Neuronal stem cell (in vitro differentiated cells): ENCODE data around the gene A4GALT.

ENCODE experiments used
- DNase-seq: peaks from one replicate; pipeline ENCODE4 v3.0.0-alpha.2; 2013; ENCODE audit warnings: low spot score
- H2AFZ ChIP-seq: one replicate; pipeline ENCODE4 v1.6.1; 2013; ENCODE audit warnings: mild to moderate bottlenecking, low read length, inconsistent platforms
- H2AK5ac ChIP-seq: 2 replicates; pipeline ENCODE4 v1.6.1; 2013; ENCODE audit warnings: low read depth, mild to moderate bottlenecking, inconsistent platforms, low read length, moderate library complexity, mixed read lengths
- H2BK120ac ChIP-seq: 2 replicates; pipeline ENCODE4 v1.6.1; 2013; ENCODE audit warnings: low read depth, mild to moderate bottlenecking, inconsistent platforms, low read length, moderate library complexity, mixed read lengths
- H2BK12ac ChIP-seq: one replicate; pipeline ENCODE4 v1.6.1; 2013; ENCODE audit warnings: low read length, inconsistent platforms
- H2BK15ac ChIP-seq: 2 replicates; pipeline ENCODE4 v1.6.1; 2013; ENCODE audit warnings: mild to moderate bottlenecking, low read length, inconsistent platforms, mixed read lengths
- H2BK5ac ChIP-seq: one replicate; pipeline ENCODE4 v1.6.1; 2013; ENCODE audit warnings: inconsistent platforms, mild to moderate bottlenecking, low read length, moderate library complexity
- H3K14ac ChIP-seq: one replicate; pipeline ENCODE4 v1.6.1; 2013; ENCODE audit warnings: low read length, inconsistent platforms
- H3K18ac ChIP-seq: 2 replicates; pipeline ENCODE4 v1.6.1; 2013; ENCODE audit warnings: low read length, inconsistent platforms
- H3K23ac ChIP-seq: 2 replicates; pipeline ENCODE4 v1.6.1; 2013; ENCODE audit warnings: low read depth, mild to moderate bottlenecking, mixed read lengths, low read length, inconsistent platforms; ENCODE audit not compliant: poor library complexity
- H3K27ac ChIP-seq: replicated peaks from 3 replicates; pipeline ENCODE4 v1.5.1; 2013; ENCODE audit warnings: low read length, inconsistent platforms
- H3K27me3 ChIP-seq, 3 experiments: 2 replicates each; pipeline ENCODE4 v1.6.1; 2013; ENCODE audit warnings: low read length in 3 of 3, mild to moderate bottlenecking in 2 of 3, inconsistent platforms in 1 of 3, low read depth in 1 of 3, mixed read lengths in 1 of 3, moderate library complexity in 1 of 3; ENCODE audit not compliant: control insufficient read depth in 3 of 3, insufficient read depth in 3 of 3
- H3K36me3 ChIP-seq, 2 donors: replicated peaks in 1 of 2; 2 replicates each; pipeline ENCODE4 v1.6.1; 2013; ENCODE audit warnings: low read length in 2 of 2; ENCODE audit not compliant: control insufficient read depth in 2 of 2, insufficient read depth in 2 of 2
- H3K4ac ChIP-seq: 2 replicates; pipeline ENCODE4 v1.6.1; 2013; ENCODE audit warnings: inconsistent platforms, mild to moderate bottlenecking, low read length, moderate library complexity
- H3K4me1 ChIP-seq, 2 donors: 1 replicate in 1 of 2; 2 replicates in 1 of 2; pipeline ENCODE4 v1.6.1; 2013; ENCODE audit warnings: low read length in 2 of 2, low read depth in 1 of 2; ENCODE audit not compliant: control insufficient read depth in 2 of 2, insufficient read depth in 1 of 2
- H3K4me2 ChIP-seq: one replicate; pipeline ENCODE4 v1.6.1; 2013; ENCODE audit warnings: mild to moderate bottlenecking, low read length, inconsistent platforms; ENCODE audit not compliant: insufficient read depth, poor library complexity, severe bottlenecking
- H3K4me3 ChIP-seq, 2 donors: 2 replicates each; pipeline ENCODE4 v1.5.1; 2013; ENCODE audit warnings: low read length in 2 of 2, mild to moderate bottlenecking in 2 of 2, inconsistent platforms in 1 of 2, moderate library complexity in 1 of 2
- H3K79me1 ChIP-seq: one replicate; pipeline ENCODE4 v1.6.1; 2013; ENCODE audit warnings: low read depth, mild to moderate bottlenecking, inconsistent platforms, low read length, moderate library complexity
- H3K9ac ChIP-seq: one replicate; pipeline ENCODE4 v1.6.1; 2013; ENCODE audit warnings: mild to moderate bottlenecking, low read depth, low read length, inconsistent platforms; ENCODE audit not compliant: poor library complexity
- H3K9me3 ChIP-seq, 2 donors: replicated peaks in 1 of 2; 2 replicates each; pipeline versions ENCODE3 to v1.6.1; 2013; ENCODE audit warnings: low read length in 2 of 2, mild to moderate bottlenecking in 2 of 2, inconsistent platforms in 1 of 2, low read depth in 1 of 2, mixed read lengths in 1 of 2, moderate library complexity in 1 of 2; ENCODE audit not compliant: control insufficient read depth in 2 of 2, insufficient read depth in 1 of 2
- H4K8ac ChIP-seq: one replicate; pipeline ENCODE4 v1.6.1; 2013; ENCODE audit warnings: low read depth, mild to moderate bottlenecking, inconsistent platforms, low read length, moderate library complexity
- H4K91ac ChIP-seq: one replicate; pipeline ENCODE4 v1.6.1; 2013; ENCODE audit warnings: low read length, low read depth, mild to moderate bottlenecking, inconsistent platforms; ENCODE audit not compliant: poor library complexity
- WGBS, 2 donors: extraction: QIAGEN DNeasy Blood & Tissue Kit; methylation state at CpG; one replicate each; pipeline ENCODE4 v1.1.7; 2013; ENCODE audit warnings: missing lambda C conversion rate in 2 of 2, mixed read lengths in 1 of 2; ENCODE audit not compliant: insufficient read length in 2 of 2, insufficient replicate concordance in 1 of 2; ENCODE audit errors: extremely low coverage in 2 of 2; 5-methylcytosine and 5-hydroxymethylcytosine counted together

The A4GALT gene

DNA sequence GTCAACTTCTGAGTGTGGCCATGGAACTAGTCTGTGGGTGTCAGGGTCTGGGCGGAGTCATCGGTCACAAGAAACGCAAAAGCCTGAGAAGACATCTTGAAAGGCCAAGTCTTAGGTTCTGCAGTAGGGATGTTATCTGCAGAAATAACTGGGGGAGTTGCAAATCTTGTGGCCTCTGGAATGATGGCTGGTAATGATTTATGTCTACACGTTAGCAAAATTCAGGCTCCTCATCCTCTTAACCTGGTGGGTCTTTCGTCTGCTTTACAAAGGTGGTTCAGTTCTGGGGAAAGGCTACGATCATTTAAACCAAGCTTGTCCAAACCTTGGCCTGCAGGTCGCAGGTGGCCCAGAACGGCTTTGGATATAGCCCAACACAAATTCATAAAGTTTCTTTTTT is 64.1 kb downstream of the A4GALT start:
- Histone ChIP-seq H2AK5ac (no peak overlapping the region), H4K91ac (no peak overlapping the region), H2BK12ac (no peak overlapping the region), H3K36me3 (no peaks in the 10 kb centered on the region), H3K27ac (no peak overlapping the region), H3K79me1 (no peaks in the 10 kb centered on the region), H4K8ac (no peak overlapping the region), H3K4ac (no peak overlapping the region), H3K4me1 (no peaks in the 10 kb centered on the region), H3K4me2 (no peak overlapping the region), H3K9ac (no peak overlapping the region), H3K18ac (no peak overlapping the region), H2BK120ac (no peak overlapping the region), H3K27me3 (peaks cover 0 to 10% (median 0%) of the 10 kb centered on the region in 3 experiments), H3K4me3 (no peak overlapping the region), H2BK15ac (no peak overlapping the region), H3K23ac (no peak overlapping the region), H3K9me3 (no peaks in the 10 kb centered on the region), H2AFZ (no peak overlapping the region), H3K14ac (no peak overlapping the region), H2BK5ac (no peak overlapping the region)
- no CpG with 5 or more reads among the region's 8 CpGs for WGBS, 2 donors
- DNase-seq: no peak

DNA sequence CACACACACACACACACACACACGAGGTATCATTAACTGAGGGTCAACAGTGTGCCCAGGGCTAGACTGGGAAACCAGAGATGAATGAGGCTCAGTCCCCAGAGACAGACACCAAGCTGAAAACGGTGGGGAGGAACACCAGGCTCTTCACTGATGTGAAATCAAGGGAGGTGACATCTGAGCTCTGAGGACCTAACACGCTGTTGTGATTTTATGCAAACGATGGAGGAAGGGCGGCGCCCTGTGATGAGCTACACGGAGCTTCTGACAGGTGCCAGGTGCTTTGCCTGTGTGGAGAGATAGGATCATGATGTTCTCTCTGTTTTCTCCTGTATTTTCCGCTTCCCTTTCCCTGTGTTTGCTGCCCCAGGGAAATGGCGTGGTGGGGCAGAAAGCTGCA is 65.0 kb downstream of the A4GALT start:
- Histone ChIP-seq H2AK5ac (no peak overlapping the region), H3K36me3 (no peaks in the 10 kb centered on the region), H3K4me1 (no peaks in the 10 kb centered on the region), H3K27me3 (peaks cover 0 to 10% (median 0%) of the 10 kb centered on the region in 3 experiments), H4K91ac (no peak overlapping the region), H3K18ac (no peak overlapping the region), H2BK12ac (no peak overlapping the region), H3K79me1 (no peaks in the 10 kb centered on the region), H3K4ac (no peak overlapping the region), H2BK120ac (no peak overlapping the region), H3K4me3 (no peak overlapping the region), H4K8ac (no peak overlapping the region), H3K27ac (no peak overlapping the region), H3K14ac (no peak overlapping the region), H3K9ac (peak overlapping the region; percentile 24), H3K23ac (no peak overlapping the region), H3K4me2 (no peak overlapping the region), H2BK5ac (no peak overlapping the region), H2AFZ (no peak overlapping the region), H2BK15ac (no peak overlapping the region), H3K9me3 (no peaks in the 10 kb centered on the region)
- no CpG with 5 or more reads among the region's 9 CpGs for WGBS, 2 donors
- DNase-seq: no peak

GRCh38 chr22:42654436-42655073 is 66.1 kb downstream of the A4GALT start:
- H3K4me3 ChIP-seq: no peak overlapping the region
- H2AK5ac ChIP-seq: no peak overlapping the region
- no peak overlapping the region for H2BK5ac ChIP-seq
- H3K18ac ChIP-seq: no peak overlapping the region
- no peak overlapping the region for H4K91ac ChIP-seq
- no peak for DNase-seq
- no peak overlapping the region for H2BK120ac ChIP-seq
- no peak overlapping the region for H3K23ac ChIP-seq
- no peak overlapping the region for H2BK15ac ChIP-seq
- H4K8ac ChIP-seq: no peak overlapping the region
- H3K4me1 ChIP-seq: peaks cover 0 to 2% of the 10 kb centered on the region in 2 donors
- peaks cover 2% of the 10 kb centered on the region for H3K79me1 ChIP-seq
- no peaks in the 10 kb centered on the region for H3K9me3 ChIP-seq
- peaks cover 0 to 10% (median 0%) of the 10 kb centered on the region in 3 experiments for H3K27me3 ChIP-seq
- H3K4me2 ChIP-seq: no peak overlapping the region
- no peak overlapping the region for H3K9ac ChIP-seq
- no peak overlapping the region for H2BK12ac ChIP-seq
- no peak overlapping the region for H3K4ac ChIP-seq
- WGBS, 2 donors: no CpG with 5 or more reads among the region's 7 CpGs
- peak overlapping the region; percentile 40 for H2AFZ ChIP-seq
- H3K14ac ChIP-seq: no peak overlapping the region
- H3K27ac ChIP-seq: no peak overlapping the region
- no peaks in the 10 kb centered on the region for H3K36me3 ChIP-seq

- Histone ChIP-seq H3K14ac (no peak overlapping the region), H2BK15ac (no peak overlapping the region), H3K27ac (no peak overlapping the region), H2AK5ac (no peak overlapping the region), H2BK12ac (no peak overlapping the region), H2AFZ (no peak overlapping the region), H3K4me2 (no peak overlapping the region), H3K4me1 (peaks cover 0 to 2% of the 10 kb centered on the region in 2 donors), H3K9me3 (no peaks in the 10 kb centered on the region), H3K18ac (no peak overlapping the region), H2BK5ac (no peak overlapping the region), H3K23ac (no peak overlapping the region), H3K4ac (no peak overlapping the region), H3K27me3 (peaks cover 0 to 10% (median 0%) of the 10 kb centered on the region in 3 experiments), H4K8ac (no peak overlapping the region), H4K91ac (no peak overlapping the region), H2BK120ac (no peak overlapping the region), H3K36me3 (no peaks in the 10 kb centered on the region), H3K9ac (no peak overlapping the region), H3K79me1 (peaks cover 2% of the 10 kb centered on the region), H3K4me3 (no peak overlapping the region)
- no peak for DNase-seq
- WGBS, 2 donors: no CpG with 5 or more reads among the region's 4 CpGs
Measured at GRCh38 chr22:42653999-42654398, 66.7 kb downstream of the A4GALT start.
